GM21526 (cell line): ENCODE data around the gene CAPZA2.
"Not testable (repeated sequence)": the region's sequence is repeated elsewhere in the genome, so short reads cannot be mapped to it uniquely, and the experiment has no call there.

Experiments used
- ATAC-seq: cut with Tn5 transposase; IDR thresholded peaks from one replicate; pipeline ENCODE4 v1.9.1; 2021; ENCODE audit warnings: moderate library complexity; ENCODE audit not compliant: unreplicated experiment, low FRiP score

Gene CAPZA2

DNA sequence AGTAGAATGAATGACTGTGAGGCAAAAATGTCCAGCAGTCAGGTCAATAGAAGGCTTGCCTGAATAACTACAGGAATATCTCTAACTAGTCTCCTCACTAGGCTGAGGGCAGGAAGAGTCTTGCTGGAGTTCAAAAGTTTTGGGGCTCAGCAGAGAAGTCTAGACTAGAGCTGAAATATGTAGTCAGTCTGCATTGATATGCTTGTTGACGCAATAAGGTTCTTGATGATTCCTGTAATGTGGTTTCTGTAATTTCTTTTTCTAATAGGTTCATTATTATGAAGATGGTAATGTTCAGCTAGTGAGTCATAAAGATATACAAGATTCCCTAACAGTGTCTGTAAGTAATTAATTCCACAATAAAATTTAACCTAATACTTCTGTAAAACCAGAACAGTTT is 49.4 kb downstream of the CAPZA2 start:
- ATAC-seq = no peak

DNA sequence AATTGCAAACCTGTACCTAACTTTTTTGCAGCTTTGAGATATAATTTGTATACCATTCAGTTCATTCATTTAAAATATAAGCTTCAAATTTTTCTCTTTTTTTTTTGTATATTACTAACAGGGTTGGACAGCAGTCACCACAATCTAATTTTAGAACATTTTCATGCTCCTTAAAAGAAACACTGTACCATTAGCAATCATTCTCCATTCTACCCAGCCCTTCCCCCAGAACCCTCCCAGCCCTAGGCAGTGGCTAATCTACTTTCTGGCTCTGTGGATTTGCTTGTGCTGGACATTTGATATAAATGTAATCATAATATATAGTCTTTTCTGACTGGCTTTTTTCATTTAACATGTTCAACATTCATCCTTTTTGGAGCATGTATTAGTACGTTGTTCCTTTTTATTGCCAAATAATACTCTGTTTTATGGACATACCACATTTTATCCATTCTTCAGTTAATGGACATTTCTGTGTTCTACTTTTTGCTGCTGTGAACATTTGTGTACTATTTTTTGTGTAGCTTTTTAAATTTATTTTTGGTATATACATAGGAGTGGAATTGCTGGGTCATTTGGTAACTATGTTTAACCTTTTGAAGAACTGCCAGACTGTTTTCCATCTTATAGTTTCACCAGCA is 50.0 kb downstream of the CAPZA2 start:
- no peak for ATAC-seq

DNA sequence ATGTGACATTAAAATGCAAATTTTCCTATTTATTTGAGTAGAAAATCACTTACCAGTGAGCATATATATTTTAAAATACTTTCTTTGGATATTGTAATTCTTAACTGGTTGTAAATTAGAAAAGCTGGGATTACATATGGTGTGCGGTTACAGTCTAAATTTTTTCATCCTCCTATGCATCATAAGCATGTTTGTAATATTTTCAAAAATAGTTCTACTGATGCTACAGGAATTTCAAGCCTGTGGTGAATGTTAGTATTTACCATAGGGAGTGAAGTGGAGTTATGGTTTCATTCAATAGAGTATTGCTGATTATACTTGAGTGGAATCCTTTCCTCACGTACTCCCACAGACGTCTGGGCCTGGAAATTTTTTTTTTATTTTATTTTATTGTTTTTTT is 56.3 kb downstream of the CAPZA2 start:
- ATAC-seq = no peak

DNA sequence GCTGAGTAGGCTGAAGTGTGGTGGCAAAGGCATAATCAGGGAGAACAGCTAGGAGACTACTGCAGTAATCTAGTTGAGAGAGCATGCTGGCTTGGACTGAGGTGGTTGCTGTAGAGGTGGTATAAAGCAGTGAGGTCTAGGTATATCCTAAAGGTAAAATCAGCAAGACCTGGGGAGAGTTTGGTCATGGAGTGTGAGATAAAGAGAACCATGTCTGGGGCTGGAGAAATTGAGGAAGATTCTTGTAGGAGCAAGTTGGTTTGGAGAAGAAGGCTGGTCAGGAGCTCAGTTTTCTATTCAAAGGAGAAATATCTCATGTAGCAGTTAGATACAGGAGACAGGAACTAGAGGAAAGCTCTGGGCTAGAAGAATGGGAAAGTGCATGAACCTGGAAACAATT is 58.0 kb downstream of the CAPZA2 start:
- ATAC-seq = no peak

DNA sequence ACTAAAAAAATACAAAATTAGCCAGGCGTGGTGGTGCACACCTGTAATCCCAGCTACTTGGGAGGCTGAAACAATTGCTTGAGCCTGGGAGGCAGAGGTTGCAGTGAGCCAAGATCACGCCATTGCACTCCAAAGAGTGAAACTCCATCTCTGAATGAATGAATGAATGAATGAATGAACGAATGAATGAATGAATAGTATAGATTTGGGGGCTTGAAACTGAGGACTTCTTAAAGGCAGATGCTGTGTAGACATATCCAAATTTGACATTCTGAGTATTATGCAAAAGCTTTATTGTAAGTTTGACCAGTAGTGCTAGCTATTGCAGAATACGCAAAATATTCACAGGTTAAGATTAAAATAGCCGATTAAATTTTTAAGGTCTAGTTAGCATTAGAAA is 60.2 kb downstream of the CAPZA2 start:
- no peak for ATAC-seq

GRCh38 chr7:116924741-116925140 is 62.4 kb downstream of the CAPZA2 start:
- ATAC-seq = no peak

DNA sequence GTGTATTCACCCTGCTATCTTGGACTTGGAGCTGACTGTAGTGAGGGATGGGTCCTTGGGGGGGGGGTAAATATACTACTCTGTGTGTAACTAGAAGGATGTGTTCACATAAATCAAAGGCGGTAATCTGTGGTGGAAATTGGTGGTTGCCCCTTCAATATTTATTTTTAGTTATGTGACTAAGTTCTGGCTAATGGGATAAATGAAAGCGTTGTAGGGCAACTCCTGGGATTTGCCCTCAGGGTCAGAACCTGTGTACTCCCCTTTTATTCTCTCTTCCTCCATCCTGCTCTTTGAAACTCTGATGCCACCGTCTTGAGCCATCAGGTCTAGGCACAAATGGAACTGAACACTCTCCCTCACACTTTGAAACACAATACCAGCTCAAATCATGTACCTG is 66.6 kb downstream of the CAPZA2 start:
- no peak for ATAC-seq

GRCh38 chr7:116929914-116930913 is 67.8 kb downstream of the CAPZA2 start:
- peak; percentile 79 for ATAC-seq

GRCh38 chr7:116932566-116932965 is 70.2 kb downstream of the CAPZA2 start:
- ATAC-seq = no peak

GRCh38 chr7:116933465-116933864 is 71.1 kb downstream of the CAPZA2 start:
- ATAC-seq = no peak

DNA sequence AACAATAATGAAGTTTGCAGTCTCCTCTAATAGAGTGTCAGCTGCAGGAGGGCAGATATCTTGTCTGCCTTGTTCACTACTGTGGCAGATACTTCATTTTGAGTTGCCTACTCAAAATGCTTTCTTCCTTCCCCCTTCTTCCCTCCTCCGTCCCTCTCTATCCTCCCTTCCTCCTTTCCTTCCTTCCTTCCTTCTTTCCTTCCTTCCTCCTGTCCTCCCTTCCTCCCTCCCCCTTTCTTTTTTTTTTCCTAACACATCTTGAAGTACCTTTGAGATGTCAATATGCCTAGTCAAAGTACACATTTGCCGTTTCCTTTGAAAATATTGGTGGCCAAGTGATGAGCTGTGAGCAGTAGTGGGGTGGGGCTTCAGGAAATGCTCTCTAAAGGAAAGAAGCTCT is 72.2 kb downstream of the CAPZA2 start:
- no peak for ATAC-seq

DNA sequence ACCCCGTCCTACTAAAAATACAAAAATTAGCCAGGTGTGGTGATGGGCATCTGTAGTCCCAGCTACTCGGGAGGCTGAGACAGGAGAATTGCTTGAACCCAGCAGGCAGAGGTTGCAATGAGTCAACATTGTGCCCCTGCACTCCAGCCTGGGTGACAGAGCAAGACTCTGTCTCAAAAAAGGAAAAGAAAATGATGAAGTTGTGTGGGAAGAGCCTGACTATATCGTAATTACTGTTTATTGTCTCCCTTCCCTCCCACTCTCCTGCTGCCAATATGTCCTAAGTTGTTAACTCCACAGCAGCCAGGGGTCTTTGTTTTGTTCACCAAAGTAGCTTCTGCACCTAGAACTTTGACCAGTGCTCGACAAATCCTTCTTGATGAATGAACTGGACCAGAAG is 74.5 kb downstream of the CAPZA2 start:
- not testable (repeated sequence) for ATAC-seq

- no peak for ATAC-seq
These were observed 76.3 kb downstream of the CAPZA2 start for GRCh38 chr7:116938678-116939077.

GRCh38 chr7:116940689-116941370 is 78.4 kb downstream of the CAPZA2 start:
- ATAC-seq = no peak

DNA sequence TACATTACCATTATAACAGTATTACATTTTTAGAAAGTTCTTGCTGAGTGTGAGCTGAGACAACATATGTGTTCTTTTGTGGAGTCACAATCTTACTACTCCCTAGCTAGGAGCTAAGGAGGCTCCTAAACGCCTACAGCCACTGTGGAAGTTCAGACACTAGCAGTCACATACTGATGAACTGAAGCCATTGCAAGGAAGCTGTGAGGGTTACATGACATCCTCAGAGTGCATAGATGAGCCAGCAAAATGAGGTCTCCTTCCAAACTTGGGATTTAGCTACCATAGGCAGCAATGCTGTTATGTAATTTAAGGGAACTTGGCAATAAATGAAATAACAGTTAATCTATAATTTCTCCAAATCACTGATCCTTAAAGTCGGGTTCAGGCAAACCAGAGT is 80.1 kb downstream of the CAPZA2 start:
- no peak for ATAC-seq

- ATAC-seq = no peak
These were observed 86.5 kb downstream of the CAPZA2 start for GRCh38 chr7:116948934-116949333.

DNA sequence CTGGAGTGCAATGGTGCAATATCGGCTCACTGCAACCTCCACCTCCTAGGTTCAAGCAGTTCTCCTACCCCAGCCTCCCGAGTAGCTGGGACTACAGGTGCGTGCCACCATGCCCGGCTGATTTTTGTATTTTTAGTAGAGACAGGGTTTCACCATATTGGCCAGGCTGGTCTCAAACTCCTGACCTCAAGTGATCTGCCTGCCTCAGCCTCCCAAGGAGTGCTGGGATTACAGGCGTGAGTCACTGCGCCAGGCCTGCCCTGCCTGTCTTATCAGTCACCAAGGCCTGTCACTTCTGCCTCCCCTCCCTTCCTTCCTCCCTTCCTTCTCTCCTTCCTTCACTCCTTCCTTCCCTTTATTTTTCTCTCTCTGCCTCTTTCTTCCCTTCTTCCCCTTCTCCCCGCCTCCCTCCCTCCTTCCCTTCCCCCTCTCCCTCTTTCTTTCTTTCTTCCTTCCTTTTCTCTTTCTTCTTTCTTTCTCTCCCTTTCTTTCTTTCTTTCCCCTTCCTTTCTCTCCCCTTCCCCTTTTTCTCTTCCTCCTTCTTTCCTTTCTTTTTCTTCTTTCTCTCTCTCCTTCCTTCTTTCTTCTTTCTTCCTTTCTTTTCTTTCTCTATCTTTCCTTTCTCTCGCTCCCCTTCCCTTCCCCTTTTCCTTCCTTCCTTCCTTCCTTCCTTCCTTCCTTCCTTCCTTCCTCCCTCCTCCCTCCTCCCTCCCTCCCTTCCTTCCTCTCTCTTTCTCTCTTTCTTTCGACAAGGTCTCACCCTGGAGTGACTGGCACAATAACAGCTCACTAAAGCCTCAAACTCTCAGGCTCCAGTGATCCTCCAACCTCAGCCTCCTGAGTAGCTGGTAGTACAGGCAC is 87.8 kb downstream of the CAPZA2 start:
- ATAC-seq = no peak

DNA sequence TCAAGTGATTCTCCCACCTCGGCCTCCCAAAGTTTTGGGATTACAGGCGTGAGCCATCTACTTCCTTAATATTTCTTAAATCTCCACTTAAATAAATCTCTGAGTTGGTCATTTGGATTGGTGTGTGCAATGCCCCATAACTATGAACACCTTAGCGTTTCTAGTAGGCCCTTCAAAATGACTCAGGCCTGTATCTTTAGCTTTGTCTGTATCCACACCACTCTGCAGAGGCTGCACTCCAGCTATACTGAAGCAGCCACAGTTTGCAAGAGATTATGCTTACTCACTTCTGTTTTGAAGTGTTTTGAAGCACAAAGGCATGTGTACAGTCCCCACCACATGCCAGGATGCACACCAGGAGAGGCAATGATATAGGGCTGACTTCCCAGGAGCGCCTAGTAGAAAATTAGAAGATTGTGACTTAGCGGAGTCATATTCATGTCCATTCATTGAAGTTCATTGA is 88.5 kb downstream of the CAPZA2 start:
- no peak for ATAC-seq

DNA sequence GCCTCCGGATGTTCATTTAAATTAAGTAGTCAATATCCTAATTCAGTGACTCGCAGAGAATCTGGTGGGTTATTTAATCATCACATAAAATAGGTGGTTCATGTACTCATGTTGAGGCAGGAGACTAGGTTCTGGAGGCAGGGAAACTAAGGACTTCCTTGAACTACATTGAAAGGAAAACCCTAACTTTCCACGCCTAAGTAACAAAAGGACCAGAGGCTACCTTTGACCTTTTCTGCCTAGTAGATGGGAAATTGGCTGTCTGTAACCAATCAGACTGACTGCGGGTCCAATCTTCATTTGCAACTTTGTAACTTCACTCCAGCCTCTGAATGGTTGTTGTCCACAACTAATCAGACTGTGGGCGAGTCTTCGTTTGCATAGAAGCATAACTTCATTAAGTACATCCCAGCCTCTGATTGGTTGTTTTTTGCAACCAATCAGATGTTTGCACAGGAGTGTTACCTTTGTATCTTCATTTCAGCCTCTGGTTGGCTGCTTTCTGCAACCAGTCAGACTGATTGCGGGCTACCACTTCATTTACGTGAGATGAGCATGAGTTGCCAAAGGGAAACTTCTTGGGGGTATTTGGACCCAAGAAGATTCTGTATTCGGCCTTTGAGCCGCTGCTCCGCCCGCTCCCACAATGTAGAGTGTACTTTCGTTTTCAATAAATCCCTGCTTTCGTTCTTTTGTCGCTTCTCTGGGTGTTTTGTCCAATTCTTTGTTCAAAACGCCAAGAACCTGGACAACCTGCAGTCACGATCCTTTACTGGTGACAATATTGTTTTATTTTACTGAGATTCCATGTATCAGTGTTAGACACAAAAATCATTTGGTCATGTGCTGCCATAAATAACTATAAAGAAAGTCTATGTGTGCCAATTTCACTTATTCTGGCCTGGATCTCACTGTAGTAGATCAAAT is 89.2 kb downstream of the CAPZA2 start:
- ATAC-seq = no peak
